C4-2B (cell line): ENCODE measurements around the gene APCDD1L.
"Not testable (repeated sequence)": the region's sequence is repeated elsewhere in the genome, so short reads cannot be mapped to it uniquely, and the experiment has no call there.

Experiments
- H3K27ac ChIP-seq: fragments of 450-650 bp; 2 replicates; pipeline ENCODE4 v1.5.1; 2017
- CTCF ChIP-seq: fragments of 450-650 bp; conservative IDR thresholded peaks from 2 replicates; pipeline ENCODE4 v1.5.1; 2017; ENCODE audit warnings: mild to moderate bottlenecking
- ZFX ChIP-seq: fragments of 450-650 bp; IDR thresholded peaks from 2 replicates; pipeline ENCODE4 v1.6.1; 2017

The APCDD1L gene

GRCh38 chr20:58432186-58432954 lies 82.8 kb downstream of the APCDD1L start:
- TF ChIP-seq ZFX = no peak
- TF ChIP-seq CTCF = no peak
- H3K27ac ChIP-seq = no peak overlapping the region

- no peak for TF ChIP-seq ZFX
- no peak for TF ChIP-seq CTCF
- H3K27ac ChIP-seq = no peak overlapping the region
Measured at GRCh38 chr20:58431134-58431533, 84.1 kb downstream of the APCDD1L start.

- no peak for TF ChIP-seq ZFX
- TF ChIP-seq CTCF = no peak
- no peak overlapping the region for H3K27ac ChIP-seq
Measured at GRCh38 chr20:58429303-58429702, 85.9 kb downstream of the APCDD1L start.

- TF ChIP-seq CTCF (no peak), ZFX (no peak)
- no peak overlapping the region for H3K27ac ChIP-seq
Measured at GRCh38 chr20:58428364-58428763, 86.8 kb downstream of the APCDD1L start.

- not testable (repeated sequence) for H3K27ac ChIP-seq
Measured at GRCh38 chr20:58427571-58427970, 87.6 kb downstream of the APCDD1L start.

GRCh38 chr20:58424218-58424969 lies 90.8 kb downstream of the APCDD1L start:
- TF ChIP-seq CTCF = no peak
- TF ChIP-seq ZFX = no peak
- H3K27ac ChIP-seq = no peak overlapping the region

GRCh38 chr20:58421497-58421850 lies 93.7 kb downstream of the APCDD1L start:
- TF ChIP-seq CTCF (no peak), ZFX (no peak)
- no peak overlapping the region for H3K27ac ChIP-seq
